Measurements from ENCODE around the gene CYTL1. TPM values are rescaled to one million over a fixed set of nuclear protein-coding genes. Genes with fewer than 3 reads are reported as not detected.
A peak's percentile ranks its signal among the peaks of the same experiment; 100 is the strongest.
"Not testable (repeated sequence)": the region's sequence is repeated elsewhere in the genome, so short reads cannot be mapped to it uniquely, and the experiment has no call there.

CYTL1 gene, protein sequence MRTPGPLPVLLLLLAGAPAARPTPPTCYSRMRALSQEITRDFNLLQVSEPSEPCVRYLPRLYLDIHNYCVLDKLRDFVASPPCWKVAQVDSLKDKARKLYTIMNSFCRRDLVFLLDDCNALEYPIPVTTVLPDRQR
- total RNA-seq (0.57 and 2.0 TPM in 2 replicates), polyA plus RNA-seq (0.46 and 1.8 TPM in 2 replicates)

- Histone ChIP-seq H3K9me3 (ENCODE audit: low read depth) (no peaks in the 10 kb centered on the region), H3K4me1 (ENCODE audit: low read depth) (no peaks in the 10 kb centered on the region), H3K4me3 (no peak within 1 kb of the TSS), H3K36me3 (no peaks in the 10 kb centered on the region), H3K27me3 (peaks cover 10% of the 10 kb centered on the region), H3K27ac (no peak within 1 kb of the TSS)
- TF ChIP-seq, protein P1, sequence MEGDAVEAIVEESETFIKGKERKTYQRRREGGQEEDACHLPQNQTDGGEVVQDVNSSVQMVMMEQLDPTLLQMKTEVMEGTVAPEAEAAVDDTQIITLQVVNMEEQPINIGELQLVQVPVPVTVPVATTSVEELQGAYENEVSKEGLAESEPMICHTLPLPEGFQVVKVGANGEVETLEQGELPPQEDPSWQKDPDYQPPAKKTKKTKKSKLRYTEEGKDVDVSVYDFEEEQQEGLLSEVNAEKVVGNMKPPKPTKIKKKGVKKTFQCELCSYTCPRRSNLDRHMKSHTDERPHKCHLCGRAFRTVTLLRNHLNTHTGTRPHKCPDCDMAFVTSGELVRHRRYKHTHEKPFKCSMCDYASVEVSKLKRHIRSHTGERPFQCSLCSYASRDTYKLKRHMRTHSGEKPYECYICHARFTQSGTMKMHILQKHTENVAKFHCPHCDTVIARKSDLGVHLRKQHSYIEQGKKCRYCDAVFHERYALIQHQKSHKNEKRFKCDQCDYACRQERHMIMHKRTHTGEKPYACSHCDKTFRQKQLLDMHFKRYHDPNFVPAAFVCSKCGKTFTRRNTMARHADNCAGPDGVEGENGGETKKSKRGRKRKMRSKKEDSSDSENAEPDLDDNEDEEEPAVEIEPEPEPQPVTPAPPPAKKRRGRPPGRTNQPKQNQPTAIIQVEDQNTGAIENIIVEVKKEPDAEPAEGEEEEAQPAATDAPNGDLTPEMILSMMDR (IDR thresholded peaks at IDR 0.05; ENCODE audit: low read depth, low read length), result no peak
- DNase-seq (ENCODE audit: low read depth in 1 of 2, low spot score in 1 of 2), result peak; percentile 12 to 21
Measured at GRCh38 chr4:5019274-5019673, at the start of gene CYTL1. TSS of gene CYTL1 (minus strand) at chr4:5019458. CDS start at chr4:5019445, 13 bp downstream.

DNA sequence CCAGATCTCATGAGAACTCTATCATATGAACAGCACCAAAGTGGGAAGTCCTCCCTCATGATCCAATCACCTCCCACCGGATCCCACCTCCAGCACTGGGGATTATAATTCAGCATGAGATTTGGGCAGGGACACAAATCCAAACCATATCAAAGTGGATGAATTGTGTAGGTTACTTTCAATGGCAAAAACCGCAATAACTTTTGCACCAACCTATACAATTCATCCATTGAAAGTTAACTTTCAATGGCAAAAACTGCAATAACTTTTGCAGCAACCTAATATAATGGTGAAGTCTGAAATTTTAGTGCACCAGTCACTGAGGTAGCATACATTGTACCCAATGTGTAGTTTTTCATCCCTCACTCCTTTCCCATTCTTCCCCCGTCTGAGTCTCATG, 48.6 kb upstream of the CYTL1 start:
- H3K36me3 ChIP-seq, result no peaks in the 10 kb centered on the region
- no peaks in the 10 kb centered on the region for H3K9me3 ChIP-seq (ENCODE audit: low read depth)
- TF ChIP-seq, protein P1 (IDR thresholded peaks at IDR 0.05; ENCODE audit: low read depth, low read length), result no peak
- no peak overlapping the region for H3K27ac ChIP-seq
- H3K27me3 ChIP-seq, result no peaks in the 10 kb centered on the region
- H3K4me3 ChIP-seq, result no peak overlapping the region
- H3K4me1 ChIP-seq (ENCODE audit: low read depth), result no peaks in the 10 kb centered on the region
- no peak for DNase-seq (ENCODE audit: low read depth in 1 of 2, low spot score in 1 of 2)

- H3K27ac ChIP-seq; H3K27me3 ChIP-seq; DNase-seq (ENCODE audit: low read depth in 1 of 2, low spot score in 1 of 2); H3K9me3 ChIP-seq (ENCODE audit: low read depth); H3K36me3 ChIP-seq; H3K4me1 ChIP-seq (ENCODE audit: low read depth); H3K4me3 ChIP-seq: not testable (repeated sequence)
Measured at GRCh38 chr4:5066968-5067367, 47.7 kb upstream of the CYTL1 start.

DNA sequence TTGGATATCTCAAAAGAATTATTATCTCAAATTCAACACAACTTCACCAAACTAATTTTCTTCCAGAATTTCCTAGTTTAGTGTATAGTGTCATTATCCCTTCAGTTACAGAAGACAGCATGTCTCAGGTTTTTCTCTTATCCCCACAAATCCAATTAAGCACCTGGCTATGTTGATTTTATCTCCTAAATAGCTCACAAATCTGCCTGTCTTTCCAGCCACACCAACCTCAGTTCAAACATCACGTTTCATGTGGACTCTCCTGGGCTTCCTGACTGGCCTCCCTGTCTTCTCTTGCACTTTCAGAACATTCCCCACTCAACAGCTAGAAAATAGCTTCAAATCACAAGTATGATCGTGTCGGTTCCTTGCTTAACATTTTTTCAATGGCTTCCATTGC, 46.8 kb upstream of the CYTL1 start:
- TF ChIP-seq, protein P1 (IDR thresholded peaks at IDR 0.05; ENCODE audit: low read depth, low read length), result no peak
- H3K4me3 ChIP-seq, result no peak overlapping the region

GRCh38 chr4:5055411-5055810, 36.2 kb upstream of the CYTL1 start:
- H3K27ac ChIP-seq, result no peak overlapping the region
- peaks cover 4% of the 10 kb centered on the region for H3K4me1 ChIP-seq (ENCODE audit: low read depth)
- H3K4me3 ChIP-seq, result no peak overlapping the region
- TF ChIP-seq, protein P1 (IDR thresholded peaks at IDR 0.05; ENCODE audit: low read depth, low read length), result no peak
- no peak for DNase-seq (ENCODE audit: low read depth in 1 of 2, low spot score in 1 of 2)
- no peaks in the 10 kb centered on the region for H3K9me3 ChIP-seq (ENCODE audit: low read depth)
- no peaks in the 10 kb centered on the region for H3K36me3 ChIP-seq
- H3K27me3 ChIP-seq, result peaks cover 42% of the 10 kb centered on the region

More for the DNA sequence above, 46.8 kb upstream of the CYTL1 start:
- no peak for DNase-seq (ENCODE audit: low read depth in 1 of 2, low spot score in 1 of 2)
- Histone ChIP-seq H3K27me3 (no peaks in the 10 kb centered on the region), H3K4me1 (ENCODE audit: low read depth) (no peaks in the 10 kb centered on the region), H3K36me3 (no peaks in the 10 kb centered on the region), H3K27ac (no peak overlapping the region), H3K9me3 (ENCODE audit: low read depth) (no peaks in the 10 kb centered on the region)

DNA sequence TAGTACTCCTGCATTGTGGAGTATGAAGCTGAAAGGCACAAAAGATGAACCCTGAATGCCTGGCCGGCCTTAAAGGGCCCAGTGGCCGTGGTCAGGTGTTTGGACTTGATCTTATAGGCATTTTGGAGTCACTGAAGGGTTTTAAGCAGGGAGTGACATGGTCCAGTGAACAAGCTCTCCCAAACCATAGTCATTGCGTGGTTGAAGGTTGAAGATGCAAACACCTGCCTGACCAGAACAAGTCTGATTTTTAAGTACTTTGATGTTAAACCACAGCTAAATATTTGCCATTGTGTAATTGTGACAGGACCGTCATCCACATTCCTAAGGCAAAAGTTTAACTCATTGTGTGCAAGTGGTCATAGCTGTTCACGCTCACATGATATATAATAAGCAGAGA, 35.3 kb upstream of the CYTL1 start:
- TF ChIP-seq, protein P1 (IDR thresholded peaks at IDR 0.05; ENCODE audit: low read depth, low read length), result no peak
- peaks cover 45% of the 10 kb centered on the region for H3K27me3 ChIP-seq
- DNase-seq (ENCODE audit: low read depth in 1 of 2, low spot score in 1 of 2), result no peak
- no peak overlapping the region for H3K4me3 ChIP-seq
- no peaks in the 10 kb centered on the region for H3K36me3 ChIP-seq
- peaks cover 4% of the 10 kb centered on the region for H3K4me1 ChIP-seq (ENCODE audit: low read depth)
- no peaks in the 10 kb centered on the region for H3K9me3 ChIP-seq (ENCODE audit: low read depth)
- no peak overlapping the region for H3K27ac ChIP-seq

Measured in cardiac muscle cell (in vitro differentiated cells and primary cell).